22Rv1 (cell line): Measurements from ENCODE around the gene CNP.

Experiments
- CTCF ChIP-seq: fragments of 450-650 bp; IDR thresholded peaks from 2 replicates; pipeline ENCODE4 v1.5.1; 2017; ENCODE audit warnings: mild to moderate bottlenecking
- ZFX ChIP-seq: fragments of 450-650 bp; IDR thresholded peaks from 2 replicates; pipeline ENCODE4 v1.6.1; 2017; ENCODE audit warnings: antibody characterized with exemption, borderline replicate concordance

GRCh38 chr17:41998497-41998896 lies 31.9 kb downstream of the CNP start:
- TF ChIP-seq CTCF (no peak), ZFX (no peak)
